Measurements from ENCODE around the gene TAPBPL. TPM values are rescaled to one million over a fixed set of nuclear protein-coding genes. Genes with fewer than 3 reads are reported as not detected.

TAPBPL gene
- 11.4 and 21.4 TPM in 2 replicates for total RNA-seq

DNA sequence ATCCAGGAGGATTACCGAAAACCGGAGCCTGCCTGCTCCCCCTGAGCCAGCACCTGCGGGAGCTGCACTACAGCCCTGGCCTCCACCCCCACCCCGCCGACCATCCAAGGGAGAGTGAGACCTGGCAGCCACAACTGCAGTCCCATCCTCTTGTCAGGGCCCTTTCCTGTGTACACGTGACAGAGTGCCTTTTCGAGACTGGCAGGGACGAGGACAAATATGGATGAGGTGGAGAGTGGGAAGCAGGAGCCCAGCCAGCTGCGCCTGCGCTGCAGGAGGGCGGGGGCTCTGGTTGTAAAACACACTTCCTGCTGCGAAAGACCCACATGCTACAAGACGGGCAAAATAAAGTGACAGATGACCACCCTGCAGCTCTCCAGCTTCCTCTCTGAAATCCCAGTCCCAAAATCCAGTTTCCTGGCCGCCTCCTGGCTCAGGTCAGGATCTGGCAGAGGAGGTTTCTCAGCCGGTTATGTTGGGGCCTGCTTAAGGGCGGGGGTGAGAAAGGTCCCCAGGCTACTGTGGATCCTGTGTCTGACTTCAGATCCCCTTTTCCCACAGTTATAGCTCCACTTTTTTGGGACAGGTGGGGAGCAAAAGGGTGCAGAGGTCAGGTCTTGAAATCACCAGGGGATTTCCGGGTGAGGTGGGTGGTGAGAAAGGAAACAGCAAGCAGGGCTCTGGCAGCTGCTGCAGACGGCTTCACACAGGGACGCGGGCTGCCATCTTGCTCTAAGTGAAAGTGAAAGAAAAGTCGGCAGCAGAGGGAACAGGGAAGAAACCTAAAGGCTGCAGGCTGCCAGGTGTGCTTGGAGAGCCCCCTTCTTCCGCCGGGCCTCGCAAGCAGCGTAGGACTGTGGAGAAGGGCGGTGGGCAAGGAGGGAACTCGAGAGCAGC, at the start of gene TAPBPL:
TSS of gene TAPBPL (plus strand) at position 695 of the 897 bp plus-strand sequence. CDS start 207 bp downstream, outside the sequence.

GRCh38 chr12:6444704-6445688, 6.8 kb upstream of the TAPBPL start, which contains the start of gene CD27:
TSS of gene CD27 (plus strand) at chr12:6444955. CDS start at chr12:6445096, 141 bp downstream.

DNA sequence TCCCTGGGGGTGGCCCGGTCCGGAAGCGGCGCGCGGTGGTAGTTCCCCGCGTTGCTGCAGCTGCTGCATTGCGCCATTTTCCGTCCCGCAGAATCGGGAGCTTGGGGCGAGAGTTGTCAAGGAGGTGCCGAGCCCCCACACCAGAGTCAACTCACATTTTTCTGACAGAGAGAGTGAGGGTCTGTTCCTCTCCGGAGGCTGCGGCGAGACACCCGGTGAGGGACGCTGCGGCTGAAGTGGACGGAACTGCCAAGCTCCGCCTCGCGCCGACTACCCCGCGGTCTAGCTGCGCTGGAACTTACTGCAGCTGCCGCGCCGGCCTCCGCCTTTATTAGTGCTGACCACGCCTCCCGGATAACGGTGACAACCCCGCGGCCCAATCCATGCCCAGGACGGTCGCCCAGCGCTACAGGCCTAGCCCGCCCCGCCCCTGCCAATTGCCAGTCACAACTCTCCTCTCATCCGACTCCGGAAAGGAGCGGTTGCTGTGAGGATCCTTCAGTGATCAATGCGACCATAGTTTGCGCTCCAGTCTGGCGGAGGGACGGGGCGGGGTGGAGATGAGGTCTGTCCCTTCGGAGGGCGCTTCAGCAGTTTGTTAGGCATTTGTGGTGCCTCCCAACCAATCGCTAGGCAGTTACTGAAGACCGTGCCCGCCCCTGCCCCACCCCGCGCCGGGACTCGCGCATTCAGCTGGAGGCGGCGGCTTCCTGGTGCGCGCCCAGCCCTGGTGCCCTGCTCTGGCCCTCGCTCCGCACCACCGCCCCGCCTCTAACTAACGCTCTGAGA, 18.7 kb downstream of the TAPBPL start, which contains the start of gene VAMP1:
TSS of gene VAMP1 (minus strand) at position 303 of the 789 bp plus-strand sequence. CDS start at position 157, 146 bp downstream.

GRCh38 chr12:6492838-6493496, 41.1 kb downstream of the TAPBPL start, which contains the start of gene MRPL51:
TSS of gene MRPL51 (minus strand) at chr12:6493262. CDS start at chr12:6493136, 126 bp downstream.

GRCh38 chr12:6493497-6494257, 41.8 kb downstream of the TAPBPL start, which contains the start of gene NCAPD2:
TSS of gene NCAPD2 (plus strand) at chr12:6494102. CDS start at chr12:6495099, 997 bp downstream.

Other genes with a start within 250 kb of the TAPBPL start
- gene PLEKHG6, start 141.4 kb upstream of the TAPBPL start, total RNA-seq, result 0.65 and 1.3 TPM in 2 replicates
- 219 and 360 TPM in 2 replicates for gene TNFRSF1A, start 110.0 kb upstream of the TAPBPL start, total RNA-seq
- gene SCNN1A, start 76.5 kb upstream of the TAPBPL start, total RNA-seq, result 5.9 and 63.5 TPM in 2 replicates
- gene LTBR, start 67.9 kb upstream of the TAPBPL start, total RNA-seq, result 89.3 and 169 TPM in 2 replicates
- 0.51 TPM in 1 of 2 replicates, not detected in the other for gene CD27, start 7.1 kb upstream of the TAPBPL start, total RNA-seq
- 3.1 and 7.0 TPM in 2 replicates for gene VAMP1, start 18.6 kb downstream of the TAPBPL start, total RNA-seq
- 39.6 and 73.5 TPM in 2 replicates for gene MRPL51, start 41.2 kb downstream of the TAPBPL start, total RNA-seq
- gene NCAPD2, start 42.1 kb downstream of the TAPBPL start, total RNA-seq, result 42.2 and 227 TPM in 2 replicates
- 5,203 and 7,437 TPM in 2 replicates for gene GAPDH, start 82.5 kb downstream of the TAPBPL start, total RNA-seq
- 8.1 and 13.4 TPM in 2 replicates for gene IFFO1, start 104.0 kb downstream of the TAPBPL start, total RNA-seq
- 28.6 and 36.3 TPM in 2 replicates for gene NOP2, start 116.2 kb downstream of the TAPBPL start, total RNA-seq
- gene CHD4, start 155.3 kb downstream of the TAPBPL start, total RNA-seq, result 236 and 412 TPM in 2 replicates
- 2.1 and 3.0 TPM in 2 replicates for gene LPAR5, start 183.9 kb downstream of the TAPBPL start, total RNA-seq
- 0.49 and 8.7 TPM in 2 replicates for gene ACRBP, start 195.4 kb downstream of the TAPBPL start, total RNA-seq
- gene ING4, start 211.1 kb downstream of the TAPBPL start, total RNA-seq, result 14.5 and 50.5 TPM in 2 replicates
- 28.8 and 35.1 TPM in 2 replicates for gene ZNF384, start 237.3 kb downstream of the TAPBPL start, total RNA-seq
- gene PIANP, start 248.8 kb downstream of the TAPBPL start, total RNA-seq, result 0.16 and 2.9 TPM in 2 replicates